OCI-LY7 (cell line): ENCODE data around the gene SERINC5. TPM values are rescaled to one million over a fixed set of nuclear protein-coding genes. Genes with fewer than 3 reads are reported as not detected.
"Not testable (repeated sequence)": the region's sequence is repeated elsewhere in the genome, so short reads cannot be mapped to it uniquely, and the experiment has no call there.

Experiments used
- BruUV-seq: library from RNA; stranded (reverse); fragments of 400-500 nt; replicated peaks from 2 replicates; lab custom pipeline; 2021; lab: Mats Ljungman, UMichigan
- CTCF ChIA-PET: fragments of 300-600 bp; sonication (Branson Sonifier 250); formaldehyde crosslinking; loops from one replicate; lab custom pipeline; 2022; ENCODE audit warnings: antibody characterized with exemption; ENCODE audit not compliant: unreplicated experiment; lab: Charles Lee
- POLR2A ChIA-PET: fragments of 300-600 bp; sonication (Branson Sonifier 250); formaldehyde crosslinking; loops from one replicate; lab custom pipeline; 2022; ENCODE audit warnings: antibody characterized with exemption; lab: Charles Lee
- DNase-seq: peaks from one replicate; pipeline ENCODE4 v3.0.0-alpha.2; 2015; ENCODE audit warnings: low spot score
- H2AFZ ChIP-seq: fragments of 200-600 bp; sonication (generic), shearing (Covaris generic); 2 replicates; pipeline ENCODE4 v1.6.1; 2014; ENCODE audit warnings: mild to moderate bottlenecking, antibody characterized with exemption, low read length, moderate library complexity
- H3K27ac ChIP-seq: fragments of 200-600 bp; sonication (generic); 2 replicates; pipeline ENCODE4 v1.5.1; 2014; ENCODE audit warnings: mixed run types, low read depth, mild to moderate bottlenecking, moderate library complexity, low read length, inconsistent platforms; ENCODE audit not compliant: poor library complexity, severe bottlenecking
- H3K36me3 ChIP-seq: fragments of 200-600 bp; sonication (generic); 2 replicates; pipeline ENCODE4 v1.6.1; 2014; ENCODE audit warnings: mild to moderate bottlenecking, antibody characterized with exemption, low read length, moderate library complexity, mixed read lengths; ENCODE audit not compliant: insufficient read depth
- H3K4me1 ChIP-seq: fragments of 200-600 bp; sonication (generic); 2 replicates; pipeline ENCODE4 v1.5.1; 2014; ENCODE audit warnings: mild to moderate bottlenecking, low read length; ENCODE audit not compliant: insufficient read depth, poor library complexity, severe bottlenecking
- H3K4me2 ChIP-seq: fragments of 200-600 bp; sonication (generic); 2 replicates; pipeline ENCODE4 v1.6.1; 2014; ENCODE audit warnings: mild to moderate bottlenecking, low read length
- H3K4me3 ChIP-seq: fragments of 200-600 bp; sonication (generic); 2 replicates; pipeline ENCODE4 v1.5.1; 2014; ENCODE audit warnings: mild to moderate bottlenecking, low read depth, low read length; ENCODE audit not compliant: poor library complexity, severe bottlenecking
- H3K79me2 ChIP-seq: fragments of 200-600 bp; sonication (generic); 2 replicates; pipeline ENCODE4 v1.6.1; 2016; ENCODE audit warnings: low read depth, mild to moderate bottlenecking, low read length, moderate library complexity, mixed read lengths; ENCODE audit not compliant: insufficient read depth
- H3K9me2 ChIP-seq: fragments of 200-600 bp; sonication (generic); 2 replicates; pipeline ENCODE4 v1.6.1; 2016; ENCODE audit warnings: mild to moderate bottlenecking, low read length, mixed read lengths; ENCODE audit not compliant: insufficient read depth
- H3K9me3 ChIP-seq: fragments of 200-600 bp; sonication (generic); 2 replicates; pipeline ENCODE4 v1.6.1; 2014; ENCODE audit warnings: mild to moderate bottlenecking, mixed run types, low read length, mixed read lengths
- H4K20me1 ChIP-seq: fragments of 200-600 bp; sonication (generic); 2 replicates; pipeline ENCODE4 v1.6.1; 2014; ENCODE audit warnings: mild to moderate bottlenecking, antibody characterized with exemption, low read length, moderate library complexity, mixed read lengths; ENCODE audit not compliant: insufficient read depth
- CTCF ChIP-seq: fragments of 200-600 bp; sonication (generic); conservative IDR thresholded peaks from 2 replicates; pipeline ENCODE4 v1.5.1; 2014; ENCODE audit warnings: mild to moderate bottlenecking, antibody characterized with exemption, low read length, moderate library complexity, mixed read lengths
- EZH2phosphoT487 ChIP-seq: fragments of 200-600 bp; sonication (generic); IDR thresholded peaks from 2 replicates; pipeline ENCODE4 v1.6.1; 2018; ENCODE audit warnings: low read depth, borderline replicate concordance, mild to moderate bottlenecking, mixed run types, antibody characterized with exemption, low read length, moderate library complexity, mixed read lengths
- intact Hi-C: fragments of 100-400 bp; cut with micrococcal nuclease; formaldehyde crosslinking; loops from one replicate; pipeline ENCODE4 v1.10.0; 2022; ENCODE audit not compliant: unreplicated experiment
- total RNA-seq, 2 experiments: library from RNA; depleted of rRNA in 1 of 2; stranded (reverse); fragments of >200 nt in 1 of 2; shearing (Covaris generic) in 1 of 2; gene quantifications; 2 replicates each; pipeline ENCODE4 v1.2.3, GENCODE V29; 2014 to 2022

Gene SERINC5
- total RNA-seq, 2 experiments from 2014 or later: 31.2 to 87.9 TPM

DNA sequence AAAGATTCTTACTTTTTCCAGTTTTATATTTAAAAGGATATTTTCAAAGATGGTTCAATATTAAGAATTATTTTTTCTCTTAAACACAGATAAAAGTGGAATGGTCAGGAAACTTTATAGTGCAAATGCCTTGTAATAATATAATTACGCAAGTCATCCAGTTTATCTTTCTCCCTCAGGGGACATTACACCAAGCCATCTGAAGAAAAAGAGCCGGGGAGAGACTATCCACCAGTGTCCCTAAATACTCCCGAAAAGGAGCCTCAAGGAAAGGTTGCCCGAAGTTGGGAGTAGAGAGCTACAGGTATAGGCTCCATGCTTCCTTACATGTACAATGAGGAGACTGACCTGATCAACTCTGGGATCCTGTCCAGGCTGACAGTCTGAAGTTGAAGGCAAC is 101.1 kb downstream of the SERINC5 start:
- CTCF ChIA-PET: no interaction called here
- no TSS peak for BruUV-seq
- no peaks in the 10 kb centered on the region for H3K9me2 ChIP-seq
- no peaks in the 10 kb centered on the region for H3K4me1 ChIP-seq
- no peak overlapping the region for H3K4me3 ChIP-seq
- no peak overlapping the region for H2AFZ ChIP-seq
- H3K79me2 ChIP-seq: no peaks in the 10 kb centered on the region
- no peak overlapping the region for H3K27ac ChIP-seq
- no peaks in the 10 kb centered on the region for H4K20me1 ChIP-seq
- no peak overlapping the region for H3K4me2 ChIP-seq
- POLR2A ChIA-PET: no interaction called here
- TF ChIP-seq CTCF: no peak
- no peak for TF ChIP-seq EZH2phosphoT487
- H3K9me3 ChIP-seq: no peaks in the 10 kb centered on the region
- DNase-seq: no peak
- H3K36me3 ChIP-seq: peaks cover 91% of the 10 kb centered on the region
- intact Hi-C loops: no loop called here

DNA sequence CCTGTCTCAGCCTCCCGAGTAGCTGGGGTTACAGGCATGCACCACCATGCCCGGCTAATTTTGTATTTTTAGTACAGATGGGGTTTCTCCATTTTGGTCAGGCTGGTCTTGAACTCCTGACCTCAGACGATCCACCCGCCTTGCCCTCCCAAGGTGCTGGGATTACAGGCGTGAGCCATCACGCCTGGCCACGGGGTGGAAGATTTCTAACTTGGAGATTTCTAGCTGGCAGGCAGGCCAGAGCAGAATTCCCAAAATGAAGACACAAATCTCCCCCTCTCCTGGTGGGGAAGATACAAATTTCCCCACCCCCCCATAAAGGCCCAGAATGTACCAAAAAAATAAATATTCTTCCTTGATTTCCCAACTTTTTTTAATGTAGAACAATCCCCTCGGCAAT is 101.6 kb downstream of the SERINC5 start:
- H3K9me3 ChIP-seq, POLR2A ChIA-PET, H3K4me1 ChIP-seq, H3K79me2 ChIP-seq, intact Hi-C loops, H3K27ac ChIP-seq, DNase-seq, BruUV-seq, H3K4me3 ChIP-seq, H4K20me1 ChIP-seq, CTCF ChIA-PET, H3K4me2 ChIP-seq, H3K9me2 ChIP-seq, H2AFZ ChIP-seq: not testable (repeated sequence)
- peaks cover 91% of the 10 kb centered on the region for H3K36me3 ChIP-seq

GRCh38 chr5:80153586-80154126 is 102.2 kb downstream of the SERINC5 start:
- peaks cover 91% of the 10 kb centered on the region for H3K36me3 ChIP-seq

More at GRCh38 chr5:80153586-80154126, 102.2 kb downstream of the SERINC5 start:
- Histone ChIP-seq H3K9me3 (no peaks in the 10 kb centered on the region), H3K27ac (no peak overlapping the region), H3K9me2 (no peaks in the 10 kb centered on the region), H3K79me2 (no peaks in the 10 kb centered on the region), H3K4me1 (no peaks in the 10 kb centered on the region), H3K4me3 (no peak overlapping the region), H2AFZ (no peak overlapping the region), H3K4me2 (no peak overlapping the region), H4K20me1 (no peaks in the 10 kb centered on the region)
- CTCF ChIA-PET: no interaction called here
- DNase-seq: no peak
- TF ChIP-seq CTCF (no peak), EZH2phosphoT487 (no peak)
- BruUV-seq: no TSS peak
- intact Hi-C loops: no loop called here
- POLR2A ChIA-PET: interaction anchor here (0.7 to 1.3 kb wide), 3 partner anchors 13 to 444 kb away, joined by 3 to 5 read pairs (median 4); no protein-coding TSS in a partner anchor
